GM21360 (cell line): Measurements from ENCODE around the gene EPB41.

Experiments used
- ATAC-seq: cut with Tn5 transposase; IDR thresholded peaks from one replicate; pipeline ENCODE4 v1.9.1; 2021; ENCODE audit warnings: mild to moderate bottlenecking, moderate library complexity; ENCODE audit not compliant: unreplicated experiment

EPB41 gene

GRCh38 chr1:29162025-29162424 lies 247.7 kb downstream of the EPB41 start:
- ATAC-seq: no peak

DNA sequence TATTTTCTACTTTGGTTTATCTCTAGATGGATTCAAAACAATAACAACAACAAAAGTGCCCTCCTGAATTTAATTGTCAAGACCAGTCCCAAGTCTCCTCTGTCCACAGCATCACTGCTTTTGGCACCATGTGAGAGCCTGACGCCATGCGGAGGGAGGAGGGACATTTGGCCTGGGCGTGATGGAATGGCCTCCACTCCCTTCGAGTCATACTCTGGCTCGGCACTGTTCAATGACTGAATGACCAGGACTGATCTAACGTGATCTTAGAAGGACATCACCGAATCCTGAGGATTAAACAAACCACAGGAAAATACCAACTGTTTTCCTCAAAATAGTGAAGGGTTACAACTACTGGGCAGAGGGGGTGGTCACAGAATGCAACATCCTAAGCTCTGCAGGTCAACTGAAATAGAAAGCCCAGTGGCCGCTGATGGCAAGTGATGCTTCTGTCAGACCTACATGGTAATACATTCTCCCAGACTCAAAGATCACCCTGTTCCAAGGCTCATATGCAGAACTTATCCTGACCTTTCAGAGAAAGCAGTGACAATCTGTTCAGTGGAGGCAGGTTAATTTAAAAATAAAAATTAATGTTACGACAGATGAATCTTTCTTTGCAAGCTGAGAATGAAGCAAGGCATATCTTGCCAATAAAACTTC lies 248.2 kb downstream of the EPB41 start:
- ATAC-seq: no peak

DNA sequence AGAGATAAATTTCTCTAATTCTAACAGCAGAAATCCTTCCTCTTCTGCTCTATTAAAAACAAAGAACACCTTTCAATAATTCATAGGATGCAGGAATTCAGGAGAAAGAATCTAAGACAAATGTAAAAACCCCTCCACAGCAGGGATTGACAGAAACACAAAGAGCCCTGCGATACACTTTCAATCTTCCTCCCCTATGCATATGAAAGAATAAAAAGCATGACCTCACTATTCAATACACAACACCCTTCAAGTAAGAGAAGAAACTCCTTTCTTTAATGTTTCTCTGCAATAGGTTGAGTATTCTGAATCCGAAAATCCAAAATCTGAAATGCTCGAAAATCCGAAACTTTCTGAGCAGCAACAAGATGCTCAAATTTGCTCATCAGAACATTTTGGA lies 250.2 kb downstream of the EPB41 start:
- ATAC-seq: no peak

DNA sequence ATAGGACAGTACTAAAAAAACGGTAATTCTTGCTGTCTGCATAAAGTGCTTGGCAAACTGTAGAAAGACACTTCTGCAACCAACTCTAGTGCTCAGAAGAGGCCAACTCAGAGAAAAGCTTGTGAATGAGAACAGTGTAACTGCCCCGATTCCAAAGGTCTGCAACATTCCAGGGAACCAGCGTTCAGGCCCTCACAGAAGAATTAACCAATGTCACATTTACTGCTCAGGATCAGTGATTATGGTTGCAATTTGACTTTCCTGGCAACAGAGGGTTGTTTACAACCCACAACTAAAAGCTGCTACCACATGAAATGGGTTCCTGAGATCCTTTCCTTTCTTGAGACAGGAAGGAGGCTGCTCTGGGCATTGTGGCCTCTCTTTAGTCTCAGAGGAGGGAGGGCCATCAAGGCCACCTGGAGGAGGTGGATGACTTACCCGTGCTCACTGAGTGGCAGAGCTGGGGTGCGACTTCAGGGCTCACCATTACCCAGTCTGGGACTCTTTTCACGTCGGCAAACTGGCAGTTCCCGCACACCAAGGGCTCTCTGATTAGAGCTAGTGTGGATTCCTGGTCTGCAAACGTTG lies 252.0 kb downstream of the EPB41 start:
- ATAC-seq: no peak

GRCh38 chr1:29167904-29168303 lies 253.5 kb downstream of the EPB41 start:
- no peak for ATAC-seq
